ENCODE results near the gene SEC61B. TPM values are rescaled to one million over a fixed set of nuclear protein-coding genes. Genes with fewer than 3 reads are reported as not detected.
"Not testable (repeated sequence)": the region's sequence is repeated elsewhere in the genome, so short reads cannot be mapped to it uniquely, and the experiment has no call there.

The SEC61B gene
- polyA plus RNA-seq, 1 experiment = 207 TPM

GRCh38 chr9:99235069-99235468 lies 13.0 kb downstream of the SEC61B start:
- CTCF ChIA-PET = no interaction called here
- no peaks in the 10 kb centered on the region for H3K27me3 ChIP-seq (ENCODE audit: control insufficient read depth, insufficient read depth, low read length)
- POLR2A ChIA-PET = no interaction called here

DNA sequence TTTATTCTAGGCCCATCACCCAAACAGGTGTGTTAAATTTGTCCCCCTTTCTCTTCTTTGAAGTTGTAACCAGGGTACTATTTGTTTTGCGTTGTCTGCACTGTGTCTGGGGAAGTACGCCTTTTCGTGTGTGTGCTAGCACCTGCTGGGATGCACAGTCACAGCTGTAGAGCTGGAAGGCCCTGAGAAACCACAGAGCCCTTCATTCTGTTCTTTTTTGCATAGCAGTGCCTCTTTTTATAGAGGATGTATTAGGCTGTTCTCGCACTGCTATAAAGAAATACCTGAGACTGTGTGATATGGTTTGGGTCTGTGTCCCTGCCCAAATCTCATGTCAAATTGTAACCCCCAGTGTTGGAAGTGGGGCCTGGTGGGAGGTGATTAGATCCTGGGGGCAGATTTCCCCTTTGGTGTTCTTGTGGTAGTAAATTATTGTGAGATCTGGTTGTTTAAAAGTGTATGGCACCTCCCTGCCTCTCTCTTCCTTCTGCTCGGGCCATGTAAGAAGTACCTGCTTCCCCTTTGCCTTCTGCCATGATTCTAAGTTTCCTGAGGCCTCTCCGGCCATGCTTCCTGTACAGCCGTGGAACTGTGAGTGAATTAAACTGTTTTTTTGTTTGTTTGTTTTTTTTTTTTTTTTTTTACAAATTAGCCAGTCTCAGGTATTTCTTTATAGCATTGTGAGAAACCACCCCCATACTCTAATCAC lies 14.0 kb downstream of the SEC61B start:
- DNase-seq (ENCODE audit: low read depth, low spot score) = no peak
- ChIA-PET POLR2A (no interaction called here), CTCF (no interaction called here)
- TF ChIP-seq CTCF (IDR thresholded peaks at IDR 0.05; ENCODE audit: low read depth, low read length) = no peak
- no peaks in the 10 kb centered on the region for H3K27me3 ChIP-seq (ENCODE audit: control insufficient read depth, insufficient read depth, low read length)
- H3K9me3 ChIP-seq (ENCODE audit: control insufficient read depth, insufficient read depth, low read length) = no peaks in the 10 kb centered on the region
- no peak overlapping the region for H3K4me3 ChIP-seq (ENCODE audit: low read depth, low read length)
- no peak overlapping the region for H3K27ac ChIP-seq (ENCODE audit: low read depth, low read length)

More at GRCh38 chr9:99235069-99235468, 13.0 kb downstream of the SEC61B start:
- no peak overlapping the region for H3K27ac ChIP-seq (ENCODE audit: low read depth, low read length)
- no peak for DNase-seq (ENCODE audit: low read depth, low spot score)
- H3K4me3 ChIP-seq (ENCODE audit: low read depth, low read length) = no peak overlapping the region
- no peak for TF ChIP-seq CTCF (IDR thresholded peaks at IDR 0.05; ENCODE audit: low read depth, low read length)
- no peaks in the 10 kb centered on the region for H3K9me3 ChIP-seq (ENCODE audit: control insufficient read depth, insufficient read depth, low read length)

DNA sequence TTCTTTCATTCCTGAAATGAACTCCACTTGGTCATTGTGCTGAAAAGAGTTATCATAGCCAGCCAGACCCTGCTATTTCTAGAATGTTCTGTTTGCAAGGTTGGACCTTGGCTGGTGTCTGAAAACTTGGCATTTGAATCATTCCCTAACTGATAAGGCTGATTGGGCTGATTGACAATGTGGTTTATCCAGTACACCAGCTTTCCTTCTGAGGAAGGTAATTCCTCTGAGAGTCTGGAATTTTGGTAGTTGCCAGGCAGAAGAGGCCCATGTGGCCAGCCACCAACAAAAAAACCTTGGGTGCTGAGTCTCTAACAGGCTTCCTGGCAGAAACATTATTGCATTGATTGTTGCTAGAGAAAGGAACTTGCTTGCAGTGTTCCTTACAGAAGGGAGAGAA lies 15.3 kb downstream of the SEC61B start:
- H3K4me3 ChIP-seq (ENCODE audit: low read depth, low read length) = no peak overlapping the region
- no peak for DNase-seq (ENCODE audit: low read depth, low spot score)
- TF ChIP-seq CTCF (IDR thresholded peaks at IDR 0.05; ENCODE audit: low read depth, low read length) = no peak
- no peaks in the 10 kb centered on the region for H3K9me3 ChIP-seq (ENCODE audit: control insufficient read depth, insufficient read depth, low read length)
- no peaks in the 10 kb centered on the region for H3K27me3 ChIP-seq (ENCODE audit: control insufficient read depth, insufficient read depth, low read length)
- ChIA-PET CTCF (no interaction called here), POLR2A (no interaction called here)
- no peak overlapping the region for H3K27ac ChIP-seq (ENCODE audit: low read depth, low read length)

DNA sequence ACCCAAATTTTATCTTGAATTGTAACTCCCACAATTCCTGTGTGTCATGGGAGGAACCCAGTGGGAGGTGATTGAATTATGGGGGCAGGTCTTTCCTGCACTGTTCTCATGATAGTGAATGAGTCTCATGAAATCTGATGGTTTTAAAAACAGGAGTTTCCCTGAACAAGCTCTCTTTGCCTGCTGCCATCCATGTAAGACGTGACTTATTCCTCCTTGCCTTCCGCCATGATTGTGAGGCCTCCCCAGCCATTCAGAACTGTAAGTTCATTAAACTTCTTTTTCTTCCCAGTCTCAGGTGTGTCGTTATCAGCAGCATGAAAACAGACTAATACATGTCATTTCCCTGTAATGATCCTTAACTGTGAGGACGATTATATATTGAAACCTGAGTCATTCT lies 15.8 kb downstream of the SEC61B start:
- DNase-seq (ENCODE audit: low read depth, low spot score); H3K9me3 ChIP-seq (ENCODE audit: control insufficient read depth, insufficient read depth, low read length); H3K4me3 ChIP-seq (ENCODE audit: low read depth, low read length); H3K27me3 ChIP-seq (ENCODE audit: control insufficient read depth, insufficient read depth, low read length); POLR2A ChIA-PET; H3K27ac ChIP-seq (ENCODE audit: low read depth, low read length); CTCF ChIA-PET: not testable (repeated sequence)

- CTCF ChIA-PET = no interaction called here
- Histone ChIP-seq H3K4me3 (ENCODE audit: low read depth, low read length) (no peak overlapping the region), H3K27me3 (ENCODE audit: control insufficient read depth, insufficient read depth, low read length) (no peaks in the 10 kb centered on the region), H3K27ac (ENCODE audit: low read depth, low read length) (no peak overlapping the region), H3K9me3 (ENCODE audit: control insufficient read depth, insufficient read depth, low read length) (no peaks in the 10 kb centered on the region)
- POLR2A ChIA-PET = no interaction called here
- no peak for TF ChIP-seq CTCF (IDR thresholded peaks at IDR 0.05; ENCODE audit: low read depth, low read length)
- DNase-seq (ENCODE audit: low read depth, low spot score) = no peak
Observed at GRCh38 chr9:99238331-99238730, 16.2 kb downstream of the SEC61B start.
